ENCODE data around the gene SH3PXD2B.

SH3PXD2B gene

DNA sequence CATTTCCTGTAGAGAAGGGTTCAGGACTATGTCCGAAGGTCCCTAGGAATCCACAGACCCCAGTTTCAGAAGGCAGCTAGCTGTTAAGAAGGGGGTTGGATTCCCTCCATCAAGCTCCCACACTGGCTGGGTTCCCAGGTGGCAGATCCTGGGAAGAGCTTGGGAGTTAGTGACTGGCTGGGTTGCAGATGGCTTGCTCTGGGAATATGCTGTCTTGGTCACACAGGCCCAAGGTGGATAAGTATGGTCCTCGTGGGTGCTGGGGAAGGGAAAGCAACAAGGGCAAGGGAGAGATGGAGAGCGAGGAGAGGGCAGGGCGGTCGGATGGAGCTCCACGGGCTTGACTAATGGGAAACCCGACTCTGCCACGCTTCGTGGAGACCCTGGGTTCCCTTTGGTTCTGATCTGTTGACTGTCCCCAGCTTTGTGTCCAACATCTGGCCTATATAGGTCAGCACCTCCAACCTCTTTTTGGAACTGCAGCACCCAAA lies 17.4 kb downstream of the SH3PXD2B start:
- DNase-seq (ENCODE audit: low read depth), result no peak

GRCh38 chr5:172436078-172436878 lies 18.0 kb downstream of the SH3PXD2B start:
- DNase-seq (ENCODE audit: low read depth), result no peak

DNA sequence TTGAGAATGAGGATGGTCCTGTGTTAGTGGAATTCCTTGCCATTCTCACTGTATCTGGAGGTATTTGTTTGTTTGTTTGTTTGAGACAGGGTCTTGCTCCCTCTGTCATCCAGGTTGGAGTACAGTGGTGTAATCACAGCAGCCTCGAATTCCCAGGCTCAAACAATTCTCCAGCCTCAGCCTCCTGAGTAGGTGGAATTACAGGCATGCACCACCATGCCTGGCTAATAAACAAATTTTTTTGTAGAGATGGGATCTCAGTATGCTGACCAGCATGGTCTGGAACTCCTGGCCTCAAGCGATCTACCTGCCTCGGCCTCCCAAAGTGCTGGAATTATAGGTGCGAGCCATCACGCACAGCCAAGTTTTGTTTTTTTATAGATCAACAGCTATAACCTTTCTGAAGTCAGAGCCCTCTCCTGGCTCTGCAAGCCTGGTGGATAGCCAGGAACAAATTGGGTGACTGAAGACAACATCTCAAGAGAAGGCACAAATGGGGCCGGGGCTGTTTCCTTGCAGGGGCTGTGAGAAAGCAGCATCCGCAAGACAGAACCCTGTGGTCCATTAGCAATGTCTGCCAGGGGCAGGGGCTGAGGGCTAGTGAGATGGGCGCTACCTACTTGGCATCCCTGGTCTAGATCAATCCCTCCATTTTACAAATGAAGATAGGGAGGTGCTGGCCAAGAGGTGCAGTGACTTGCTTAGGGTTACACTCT lies 18.8 kb downstream of the SH3PXD2B start:
- DNase-seq (ENCODE audit: low read depth), result no peak

DNA sequence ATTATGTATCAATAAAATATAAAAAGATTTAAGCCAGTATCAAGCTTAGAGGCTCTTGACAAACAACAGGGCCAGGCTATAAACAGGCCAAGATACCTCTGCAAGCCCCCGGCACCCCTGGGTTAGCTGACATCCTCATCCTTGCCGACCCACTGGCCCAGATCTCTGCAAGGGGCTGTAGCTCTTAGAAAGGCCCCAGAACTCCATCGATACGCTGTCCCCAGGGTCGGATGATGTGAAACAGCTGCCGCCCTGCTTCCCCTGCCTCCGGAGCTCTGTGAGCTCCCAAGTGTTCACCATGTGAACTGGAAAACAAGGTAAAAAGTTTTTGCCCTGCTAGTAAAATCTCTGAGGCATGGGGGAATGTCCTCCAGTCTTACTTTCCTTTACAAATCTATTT lies 20.1 kb downstream of the SH3PXD2B start:
- DNase-seq (ENCODE audit: low read depth), result no peak

GRCh38 chr5:172433513-172433912 lies 20.8 kb downstream of the SH3PXD2B start:
- DNase-seq (ENCODE audit: low read depth), result no peak

DNA sequence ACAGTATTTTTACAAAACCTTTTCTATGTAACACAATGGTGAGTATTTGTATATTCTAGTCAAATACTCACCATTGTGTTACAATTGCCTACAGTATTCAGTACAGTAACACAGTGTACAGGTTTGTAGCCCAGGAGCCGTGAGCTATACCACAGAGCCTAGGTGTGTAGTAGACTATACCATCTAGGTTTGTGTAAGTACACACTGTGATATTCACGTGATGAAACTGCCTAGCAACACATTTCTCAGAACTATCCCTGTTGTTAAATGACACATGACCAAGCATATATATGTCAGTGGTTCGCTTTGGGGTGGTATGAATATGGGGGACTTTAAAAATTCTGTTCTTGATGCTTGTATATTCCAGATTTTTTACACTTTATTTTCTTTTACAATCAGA lies 21.3 kb downstream of the SH3PXD2B start:
- DNase-seq (ENCODE audit: low read depth), result no peak

- DNase-seq (ENCODE audit: low read depth), result no peak
These were observed 24.0 kb downstream of the SH3PXD2B start for GRCh38 chr5:172430354-172430753.

- no peak for DNase-seq (ENCODE audit: low read depth)
These were observed 25.0 kb downstream of the SH3PXD2B start for GRCh38 chr5:172429201-172429940.

DNA sequence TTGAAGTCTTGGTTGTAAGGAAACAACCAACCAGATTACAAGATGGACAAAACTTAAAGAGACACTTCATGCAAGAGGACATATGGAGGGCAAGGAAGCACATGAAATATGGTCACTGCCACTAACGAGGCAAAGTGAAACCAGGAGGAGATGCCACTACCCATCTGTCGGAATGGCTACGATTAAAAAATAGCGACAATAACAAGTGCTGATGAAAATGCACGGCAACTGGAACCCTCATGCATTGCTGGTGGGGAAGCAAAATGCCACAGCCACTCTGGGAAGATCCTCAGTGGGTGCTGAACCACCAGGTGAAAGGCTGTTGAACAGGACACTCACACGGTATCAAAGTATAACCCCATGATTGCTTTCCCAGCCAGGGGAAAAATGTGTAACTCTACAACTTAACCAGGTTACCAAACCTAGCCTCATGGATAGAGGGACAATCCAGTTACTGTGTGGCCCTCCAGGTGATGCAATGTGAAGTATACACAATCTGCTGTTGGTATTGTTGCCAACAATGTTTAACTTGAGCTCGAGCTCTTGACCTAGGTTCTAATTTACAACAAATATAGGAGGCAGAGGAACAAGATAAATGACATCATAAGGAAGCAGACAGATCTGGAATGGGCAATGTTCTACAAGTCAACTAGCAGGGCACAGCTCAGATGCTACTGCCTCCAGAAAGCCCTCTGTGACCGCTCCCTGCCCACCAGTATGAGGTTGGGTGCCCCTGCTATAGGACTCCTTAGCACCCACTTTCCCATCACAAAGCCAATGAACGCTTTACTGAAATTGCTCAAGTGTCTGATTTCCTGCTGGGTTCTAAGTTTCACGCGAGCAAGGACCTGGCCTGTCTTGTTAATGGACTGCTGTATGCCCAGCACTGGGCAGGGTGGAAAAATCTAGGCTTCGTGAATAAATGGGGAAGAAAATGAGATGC lies 25.8 kb downstream of the SH3PXD2B start:
- DNase-seq (ENCODE audit: low read depth), result no peak

- no peak for DNase-seq (ENCODE audit: low read depth)
These were observed 27.1 kb downstream of the SH3PXD2B start for GRCh38 chr5:172427202-172427601.

DNA sequence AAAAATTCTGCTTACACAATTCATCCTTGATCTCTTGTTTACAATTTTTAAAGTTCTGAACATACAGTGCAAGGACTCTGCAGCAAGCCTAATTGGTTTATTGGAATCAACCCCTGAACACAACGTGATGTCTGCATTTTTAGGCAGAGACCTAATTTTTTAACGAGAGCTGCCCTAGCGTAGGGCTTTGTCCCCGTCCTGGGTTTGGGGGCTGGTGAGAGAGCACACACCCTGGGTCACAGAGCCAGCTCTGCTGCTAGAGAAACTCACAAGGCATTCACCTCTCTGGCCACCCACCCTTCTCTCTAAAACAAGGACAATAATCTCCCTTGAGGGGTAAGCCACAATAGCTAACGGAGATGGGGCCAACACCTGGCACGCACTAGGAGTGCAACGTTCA lies 28.2 kb downstream of the SH3PXD2B start:
- DNase-seq (ENCODE audit: low read depth), result no peak

- no peak for DNase-seq (ENCODE audit: low read depth)
These were observed 28.9 kb downstream of the SH3PXD2B start for GRCh38 chr5:172425402-172425801.

DNA sequence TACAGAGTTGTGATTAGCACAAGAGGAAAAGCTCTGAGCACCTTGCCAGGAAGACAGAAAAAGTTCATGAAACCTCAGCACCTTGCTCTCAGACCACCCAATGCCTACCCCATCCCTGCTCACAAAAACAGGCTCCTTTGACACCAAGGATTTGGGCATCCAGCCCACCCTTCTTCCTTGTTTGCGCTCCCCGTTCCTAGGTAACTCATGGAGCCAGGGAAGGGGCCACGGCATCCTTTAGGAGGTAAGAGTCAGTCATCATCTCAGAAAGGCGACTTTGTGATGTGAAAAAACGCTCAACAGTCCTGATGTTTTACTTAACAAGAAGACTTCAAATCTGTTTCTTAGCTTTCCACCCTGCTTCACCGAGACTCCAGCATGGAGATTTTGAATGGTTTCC lies 29.5 kb downstream of the SH3PXD2B start:
- DNase-seq (ENCODE audit: low read depth), result no peak

DNA sequence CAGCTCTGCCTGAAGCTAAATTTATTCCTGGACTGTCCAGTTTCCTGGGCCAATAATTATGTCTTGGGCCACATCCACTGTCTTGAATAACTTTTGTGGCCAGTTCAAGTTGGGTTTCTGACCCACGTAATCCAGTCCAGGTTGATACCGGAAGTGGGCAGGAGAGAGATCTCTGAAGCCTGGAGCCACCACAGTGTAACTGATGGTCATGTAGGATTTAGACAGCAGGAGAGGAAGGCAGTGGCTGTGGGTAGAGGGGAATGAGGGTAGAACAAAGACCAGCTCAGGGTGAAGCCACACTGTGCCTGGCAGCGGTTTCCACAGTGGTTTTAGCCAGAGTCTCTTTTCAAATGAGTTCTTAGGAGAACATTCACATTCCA lies 30.2 kb downstream of the SH3PXD2B start:
- DNase-seq (ENCODE audit: low read depth), result no peak

- DNase-seq (ENCODE audit: low read depth), result no peak
These were observed 30.8 kb downstream of the SH3PXD2B start for GRCh38 chr5:172423379-172424110.

- DNase-seq (ENCODE audit: low read depth), result no peak
These were observed 32.1 kb downstream of the SH3PXD2B start for GRCh38 chr5:172422255-172422654.

- DNase-seq (ENCODE audit: low read depth), result no peak
These were observed 33.3 kb downstream of the SH3PXD2B start for GRCh38 chr5:172421020-172421419.

DNA sequence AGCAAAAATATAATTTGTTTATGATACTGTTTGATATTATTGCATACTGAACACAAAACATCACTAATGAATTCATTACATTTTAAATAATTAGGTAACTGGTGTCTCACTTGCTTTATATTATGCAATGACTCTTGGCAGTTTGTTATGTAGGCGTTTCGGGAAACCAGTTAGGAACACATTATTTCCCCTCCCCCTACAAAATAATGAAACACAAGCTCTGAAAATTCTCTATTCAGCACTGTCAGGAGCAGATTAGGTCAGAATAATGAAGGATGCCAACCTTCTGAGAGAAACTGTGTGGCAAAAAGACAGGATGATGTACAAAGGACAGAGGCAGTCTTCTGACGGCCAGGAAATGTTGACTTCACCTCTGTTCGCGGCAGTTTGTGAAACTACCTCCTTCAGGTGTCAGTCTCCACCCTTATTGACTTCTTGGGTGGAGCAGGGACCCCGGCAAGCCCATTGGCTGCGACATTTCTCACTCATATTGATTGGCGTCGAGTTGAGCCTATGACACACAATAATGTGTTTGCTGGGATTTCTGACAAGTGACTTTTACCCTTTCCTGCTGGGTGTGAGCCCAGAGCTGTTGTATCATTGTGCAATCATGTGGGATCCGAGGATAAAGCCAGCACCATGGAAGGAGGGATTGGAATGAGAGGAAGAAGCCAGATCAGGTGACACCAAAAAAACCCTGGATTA lies 33.9 kb downstream of the SH3PXD2B start:
- no peak for DNase-seq (ENCODE audit: low read depth)

- DNase-seq (ENCODE audit: low read depth), result no peak
These were observed 35.2 kb downstream of the SH3PXD2B start for GRCh38 chr5:172418862-172419814.
